HCT116 (cell line): ENCODE results near the gene ARAP1. TPM values are rescaled to one million over a fixed set of nuclear protein-coding genes. Genes with fewer than 3 reads are reported as not detected.

Source experiments
- ATAC-seq: fragments of 200-7000 bp; cut with Tn5 transposase; 2 replicates; pipeline ENCODE4 v1.9.1; 2020; ENCODE audit warnings: mild to moderate bottlenecking, moderate library complexity
- BruUV-seq: library from RNA; stranded (reverse); fragments of 400-500 nt; replicated peaks from 2 replicates; lab custom pipeline; 2021; lab: Mats Ljungman, UMichigan
- CTCF ChIA-PET: fragments of 300-600 bp; sonication (Branson Sonifier 250); formaldehyde crosslinking; loops from one replicate; lab custom pipeline; 2021; ENCODE audit warnings: antibody characterized with exemption; lab: Charles Lee
- POLR2A ChIA-PET: fragments of 300-600, 350-600 bp; sonication (Branson Sonifier 250); formaldehyde crosslinking; loops from one replicate; lab custom pipeline; 2021; ENCODE audit warnings: antibody characterized with exemption; lab: Charles Lee
- RAD21 ChIA-PET, 2 experiments: fragments of 300-600 bp; sonication (Branson Sonifier 250); formaldehyde crosslinking; loops; one replicate each; lab custom pipeline; 2023; ENCODE audit warnings: low total read pairs in 2 of 2; ENCODE audit not compliant: uncharacterized antibody in 2 of 2, unreplicated experiment in 2 of 2, low non-redundant PET in 1 of 2; lab: Charles Lee
- DNase-seq: peaks from one replicate; pipeline ENCODE4 v3.0.0-alpha.2; 2010; ENCODE audit warnings: low read depth, low spot score
- H2AFZ ChIP-seq: fragments of 200-600 bp; shearing (Covaris generic), sonication (generic); 2 replicates; pipeline ENCODE4 v1.6.1; 2017; ENCODE audit warnings: low read depth, mixed run types, mixed read lengths, antibody characterized with exemption, low read length; ENCODE audit not compliant: poor library complexity, severe bottlenecking
- H3K27ac ChIP-seq: 2 replicates; pipeline ENCODE4 v1.5.1; 2012; ENCODE audit warnings: low read depth, low read length
- H3K27me3 ChIP-seq: fragments of 200-600 bp; sonication (generic); 2 replicates; pipeline ENCODE4 v1.6.1; 2016; ENCODE audit warnings: mixed run types, low read length, mixed read lengths; ENCODE audit not compliant: insufficient read depth
- H3K36me3 ChIP-seq, 2 experiments: fragments of 200-500 bp in 1 of 2; fragments of 200-600 bp in 1 of 2; sonication (Bioruptor generic) in 1 of 2; sonication (generic) in 1 of 2; 2 replicates each; pipeline versions ENCODE4 v1.5.1 to v1.6.1; 2014 to 2016; ENCODE audit warnings: low read length in 2 of 2, inconsistent platforms in 1 of 2, mixed read lengths in 1 of 2, mixed run types in 1 of 2; ENCODE audit not compliant: insufficient read depth in 2 of 2, control insufficient read depth in 1 of 2
- H3K4me1 ChIP-seq, 2 experiments: fragments of 200-600 bp in 1 of 2; sonication (generic) in 1 of 2; 2 replicates each; pipeline versions ENCODE4 v1.5.1 to v1.6.1; 2012 to 2017; ENCODE audit warnings: low read length in 2 of 2, inconsistent platforms in 1 of 2, mild to moderate bottlenecking in 1 of 2, mixed read lengths in 1 of 2, mixed run types in 1 of 2, moderate library complexity in 1 of 2; ENCODE audit not compliant: insufficient read depth in 2 of 2, control insufficient read depth in 1 of 2
- H3K4me2 ChIP-seq: fragments of 200-600 bp; sonication (generic); 2 replicates; pipeline ENCODE4 v1.6.1; 2017; ENCODE audit warnings: mixed run types, low read length, mixed read lengths
- H3K4me3 ChIP-seq, 2 experiments: fragments of 200-600 bp in 1 of 2; sonication (generic) in 1 of 2; replicated peaks in 1 of 2; 2 replicates each; pipeline ENCODE4 v1.5.1; 2011 to 2016; ENCODE audit warnings: low read length in 2 of 2, control low read depth in 1 of 2, low read depth in 1 of 2, mild to moderate bottlenecking in 1 of 2, mixed read lengths in 1 of 2, mixed run types in 1 of 2
- H3K79me2 ChIP-seq: fragments of 200-600 bp; sonication (generic); 2 replicates; pipeline ENCODE4 v1.6.1; 2017; ENCODE audit warnings: mild to moderate bottlenecking, mixed run types, low read length, moderate library complexity, mixed read lengths; ENCODE audit not compliant: insufficient read depth
- H3K9ac ChIP-seq: fragments of 200-600 bp; sonication (generic); 2 replicates; pipeline ENCODE4 v1.6.1; 2016; ENCODE audit warnings: low read length, mixed read lengths
- H3K9me2 ChIP-seq: fragments of 200-600 bp; sonication (generic), shearing (Covaris generic); 2 replicates; pipeline ENCODE4 v1.6.1; 2017; ENCODE audit warnings: mixed run types, mild to moderate bottlenecking, moderate library complexity; ENCODE audit not compliant: insufficient read depth
- H3K9me3 ChIP-seq, 2 experiments: fragments of 200-500 bp in 1 of 2; fragments of 200-600 bp in 1 of 2; sonication (Bioruptor generic) in 1 of 2; sonication (generic) in 1 of 2; 2 replicates each; pipeline ENCODE4 v1.6.1; 2014 to 2017; ENCODE audit warnings: low read length in 2 of 2, mixed read lengths in 2 of 2, inconsistent platforms in 1 of 2, low read depth in 1 of 2, mild to moderate bottlenecking in 1 of 2, mixed run types in 1 of 2, moderate library complexity in 1 of 2; ENCODE audit not compliant: control insufficient read depth in 1 of 2, insufficient read depth in 1 of 2
- H4K20me1 ChIP-seq: fragments of 200-600 bp; sonication (generic), shearing (Covaris generic); 2 replicates; pipeline ENCODE4 v1.6.1; 2017; ENCODE audit warnings: mixed run types, mild to moderate bottlenecking, moderate library complexity; ENCODE audit not compliant: insufficient read depth
- CBX3 ChIP-seq: IDR thresholded peaks from 2 replicates; pipeline ENCODE4 v1.6.1; 2012; ENCODE audit warnings: low read depth
- CEBPB ChIP-seq: IDR thresholded peaks from 2 replicates; pipeline ENCODE4 v1.6.1; 2012; ENCODE audit warnings: low read depth
- JUND ChIP-seq: IDR thresholded peaks from 2 replicates; pipeline ENCODE4 v1.6.1; 2012
- MAX ChIP-seq: IDR thresholded peaks from 2 replicates; pipeline ENCODE4 v1.6.1; 2012
- POLR2A ChIP-seq: IDR thresholded peaks from 2 replicates; pipeline ENCODE4 v1.7.0; 2011; ENCODE audit warnings: borderline replicate concordance; ENCODE audit not compliant: insufficient read depth, insufficient read length; ENCODE audit errors: extremely low read depth
- REST ChIP-seq: IDR thresholded peaks from 2 replicates; pipeline ENCODE4 v1.6.1; 2012; ENCODE audit warnings: low read depth
- ZBTB33 ChIP-seq: IDR thresholded peaks from 2 replicates; pipeline ENCODE4 v1.6.1; 2011; ENCODE audit warnings: mild to moderate bottlenecking, low read length, moderate library complexity; ENCODE audit not compliant: insufficient replicate concordance; ENCODE audit errors: extremely low read depth
- intact Hi-C: fragments of 100-400 bp; cut with micrococcal nuclease; formaldehyde crosslinking; loops from 2 replicates; pipeline ENCODE4 v1.10.0; 2022
- total RNA-seq: library from RNA; stranded (reverse); gene quantifications from one replicate; pipeline ENCODE4 v1.2.1, GENCODE V29; 2021; ENCODE audit not compliant: unreplicated experiment

Gene ARAP1
- total RNA-seq, 1 experiment from 2014 or later: 57.4 TPM

GRCh38 chr11:72702577-72703241, 49.5 kb downstream of the ARAP1 start:
- intact Hi-C loops: no loop called here
- ChIA-PET RAD21 (no interaction called here), POLR2A (no interaction called here), CTCF (interaction anchor here (0.7 to 1.0 kb wide), 2 partner anchors 231 to 475 kb away, joined by 3 read pairs; no protein-coding TSS in a partner anchor)
- DNase-seq (no peak), ATAC-seq (no peak)
- Histone ChIP-seq H3K36me3 (peaks cover 0 to 2% of the 10 kb centered on the region in 2 experiments; a peak in 2 of 4 replicates), H3K9me3 (no peaks in the 10 kb centered on the region), H3K79me2 (no peaks in the 10 kb centered on the region), H3K9me2 (no peaks in the 10 kb centered on the region), H3K4me2 (no peak overlapping the region), H3K4me1 (peaks cover 3 to 19% of the 10 kb centered on the region in 2 experiments; a peak in 3 of 4 replicates), H2AFZ (no peak overlapping the region), H3K27ac (no peak overlapping the region), H3K4me3 (no peak overlapping the region), H4K20me1 (no peaks in the 10 kb centered on the region), H3K27me3 (no peaks in the 10 kb centered on the region), H3K9ac (no peak overlapping the region)
- no peak for TF ChIP-seq CEBPB
- no peak for TF ChIP-seq ZBTB33
- TF ChIP-seq CBX3: no peak
- no peak for TF ChIP-seq POLR2A
- TF ChIP-seq MAX: no peak
- TF ChIP-seq JUND: no peak
- no peak for TF ChIP-seq REST
- BruUV-seq: no TSS peak
